ENCODE data around the gene CPNE4.

Gene CPNE4

GRCh38 chr3:131543714-131544113, 491.1 kb downstream of the CPNE4 start:
- H3K9ac ChIP-seq: no peak overlapping the region
- H3K27ac ChIP-seq: no peak overlapping the region
- TF ChIP-seq Cebpa-rat (IDR thresholded peaks at IDR 0.05): no peak
- H3K4me2 ChIP-seq: no peak overlapping the region
- no peaks in the 10 kb centered on the region for H3K27me3 ChIP-seq
- no peaks in the 10 kb centered on the region for H4K20me1 ChIP-seq
- no peaks in the 10 kb centered on the region for H3K36me3 ChIP-seq
- H3K4me3 ChIP-seq: no peak overlapping the region
- H3K9me3 ChIP-seq: no peaks in the 10 kb centered on the region
- H3K4me1 ChIP-seq: no peaks in the 10 kb centered on the region

- H3K4me2 ChIP-seq: no peak overlapping the region
- TF ChIP-seq Cebpa-rat (IDR thresholded peaks at IDR 0.05): no peak
- H3K9ac ChIP-seq: no peak overlapping the region
- no peaks in the 10 kb centered on the region for H3K36me3 ChIP-seq
- H3K4me3 ChIP-seq: no peak overlapping the region
- H3K27me3 ChIP-seq: no peaks in the 10 kb centered on the region
- H4K20me1 ChIP-seq: no peaks in the 10 kb centered on the region
- H3K27ac ChIP-seq: no peak overlapping the region
- no peaks in the 10 kb centered on the region for H3K4me1 ChIP-seq
- H3K9me3 ChIP-seq: no peaks in the 10 kb centered on the region
Observed at GRCh38 chr3:131541288-131541687, 493.5 kb downstream of the CPNE4 start.

- H3K4me1 ChIP-seq: no peaks in the 10 kb centered on the region
- no peaks in the 10 kb centered on the region for H3K36me3 ChIP-seq
- no peaks in the 10 kb centered on the region for H4K20me1 ChIP-seq
- H3K27me3 ChIP-seq: no peaks in the 10 kb centered on the region
- H3K27ac ChIP-seq: no peak overlapping the region
- no peak for TF ChIP-seq Cebpa-rat (IDR thresholded peaks at IDR 0.05)
- H3K4me3 ChIP-seq: no peak overlapping the region
- no peak overlapping the region for H3K9ac ChIP-seq
- H3K4me2 ChIP-seq: no peak overlapping the region
- no peaks in the 10 kb centered on the region for H3K9me3 ChIP-seq
Observed at GRCh38 chr3:131540821-131541220, 494.0 kb downstream of the CPNE4 start.

- Histone ChIP-seq H4K20me1 (no peaks in the 10 kb centered on the region), H3K4me1 (no peaks in the 10 kb centered on the region), H3K4me3 (no peak overlapping the region), H3K27me3 (no peaks in the 10 kb centered on the region), H3K36me3 (no peaks in the 10 kb centered on the region), H3K4me2 (no peak overlapping the region), H3K9ac (no peak overlapping the region), H3K9me3 (no peaks in the 10 kb centered on the region), H3K27ac (no peak overlapping the region)
- no peak for TF ChIP-seq Cebpa-rat (IDR thresholded peaks at IDR 0.05)
Observed at GRCh38 chr3:131540143-131540542, 494.7 kb downstream of the CPNE4 start.

GRCh38 chr3:131538968-131539367, 495.8 kb downstream of the CPNE4 start:
- no peaks in the 10 kb centered on the region for H3K27me3 ChIP-seq
- TF ChIP-seq Cebpa-rat (IDR thresholded peaks at IDR 0.05): no peak

GRCh38 chr3:131537531-131537930, 497.3 kb downstream of the CPNE4 start:
- no peaks in the 10 kb centered on the region for H3K4me1 ChIP-seq

More at GRCh38 chr3:131538968-131539367, 495.8 kb downstream of the CPNE4 start:
- Histone ChIP-seq H3K36me3 (no peaks in the 10 kb centered on the region), H3K9ac (no peak overlapping the region), H3K4me1 (no peaks in the 10 kb centered on the region), H3K9me3 (no peaks in the 10 kb centered on the region), H3K4me2 (no peak overlapping the region), H3K27ac (no peak overlapping the region), H4K20me1 (no peaks in the 10 kb centered on the region), H3K4me3 (no peak overlapping the region)

GRCh38 chr3:131535596-131535995, 499.2 kb downstream of the CPNE4 start:
- H3K4me2 ChIP-seq: no peak overlapping the region
- no peak overlapping the region for H3K27ac ChIP-seq
- H3K9me3 ChIP-seq: no peaks in the 10 kb centered on the region
- H4K20me1 ChIP-seq: no peaks in the 10 kb centered on the region
- no peak overlapping the region for H3K4me3 ChIP-seq
- no peaks in the 10 kb centered on the region for H3K36me3 ChIP-seq
- no peaks in the 10 kb centered on the region for H3K4me1 ChIP-seq
- no peak overlapping the region for H3K9ac ChIP-seq
- no peak for TF ChIP-seq Cebpa-rat (IDR thresholded peaks at IDR 0.05)
- H3K27me3 ChIP-seq: no peaks in the 10 kb centered on the region

More at GRCh38 chr3:131537531-131537930, 497.3 kb downstream of the CPNE4 start:
- H3K36me3 ChIP-seq: no peaks in the 10 kb centered on the region
- no peak overlapping the region for H3K4me3 ChIP-seq
- no peaks in the 10 kb centered on the region for H3K9me3 ChIP-seq
- TF ChIP-seq Cebpa-rat (IDR thresholded peaks at IDR 0.05): no peak
- no peak overlapping the region for H3K27ac ChIP-seq
- H4K20me1 ChIP-seq: no peaks in the 10 kb centered on the region
- no peak overlapping the region for H3K4me2 ChIP-seq
- no peak overlapping the region for H3K9ac ChIP-seq
- H3K27me3 ChIP-seq: no peaks in the 10 kb centered on the region

- H4K20me1 ChIP-seq: no peaks in the 10 kb centered on the region
- H3K36me3 ChIP-seq: no peaks in the 10 kb centered on the region
- no peaks in the 10 kb centered on the region for H3K9me3 ChIP-seq
- H3K9ac ChIP-seq: no peak overlapping the region
- H3K4me2 ChIP-seq: no peak overlapping the region
- H3K4me3 ChIP-seq: no peak overlapping the region
- H3K27ac ChIP-seq: no peak overlapping the region
- no peaks in the 10 kb centered on the region for H3K4me1 ChIP-seq
- no peak for TF ChIP-seq Cebpa-rat (IDR thresholded peaks at IDR 0.05)
- no peaks in the 10 kb centered on the region for H3K27me3 ChIP-seq
Observed at GRCh38 chr3:131535131-131535530, 499.7 kb downstream of the CPNE4 start.

GRCh38 chr3:131532645-131533044, 502.2 kb downstream of the CPNE4 start:
- Histone ChIP-seq H3K27me3 (no peaks in the 10 kb centered on the region), H4K20me1 (no peaks in the 10 kb centered on the region), H3K36me3 (no peaks in the 10 kb centered on the region), H3K9me3 (no peaks in the 10 kb centered on the region), H3K4me1 (no peaks in the 10 kb centered on the region), H3K4me3 (no peak overlapping the region), H3K4me2 (no peak overlapping the region), H3K27ac (no peak overlapping the region), H3K9ac (no peak overlapping the region)
- TF ChIP-seq Cebpa-rat (IDR thresholded peaks at IDR 0.05): no peak

GRCh38 chr3:131530843-131531242, 504.0 kb downstream of the CPNE4 start:
- TF ChIP-seq Cebpa-rat (IDR thresholded peaks at IDR 0.05): no peak

GRCh38 chr3:131530388-131530787, 504.4 kb downstream of the CPNE4 start:
- Histone ChIP-seq H3K4me2 (no peak overlapping the region), H3K4me3 (no peak overlapping the region), H3K36me3 (no peaks in the 10 kb centered on the region), H3K9me3 (no peaks in the 10 kb centered on the region), H3K27ac (no peak overlapping the region), H3K27me3 (no peaks in the 10 kb centered on the region), H4K20me1 (no peaks in the 10 kb centered on the region), H3K9ac (no peak overlapping the region), H3K4me1 (no peaks in the 10 kb centered on the region)
- TF ChIP-seq Cebpa-rat (IDR thresholded peaks at IDR 0.05): no peak

More at GRCh38 chr3:131530843-131531242, 504.0 kb downstream of the CPNE4 start:
- H3K9me3 ChIP-seq: no peaks in the 10 kb centered on the region
- H3K4me3 ChIP-seq: no peak overlapping the region
- no peak overlapping the region for H3K4me2 ChIP-seq
- no peaks in the 10 kb centered on the region for H4K20me1 ChIP-seq
- H3K4me1 ChIP-seq: no peaks in the 10 kb centered on the region
- H3K27ac ChIP-seq: no peak overlapping the region
- no peaks in the 10 kb centered on the region for H3K36me3 ChIP-seq
- H3K27me3 ChIP-seq: no peaks in the 10 kb centered on the region
- H3K9ac ChIP-seq: no peak overlapping the region
